ENCODE measurements around the gene TENM3. TPM values are rescaled to one million over a fixed set of nuclear protein-coding genes. Genes with fewer than 3 reads are reported as not detected.

TENM3 gene
- total RNA-seq, 1 experiment from 2014 or later: 71.0 TPM

DNA sequence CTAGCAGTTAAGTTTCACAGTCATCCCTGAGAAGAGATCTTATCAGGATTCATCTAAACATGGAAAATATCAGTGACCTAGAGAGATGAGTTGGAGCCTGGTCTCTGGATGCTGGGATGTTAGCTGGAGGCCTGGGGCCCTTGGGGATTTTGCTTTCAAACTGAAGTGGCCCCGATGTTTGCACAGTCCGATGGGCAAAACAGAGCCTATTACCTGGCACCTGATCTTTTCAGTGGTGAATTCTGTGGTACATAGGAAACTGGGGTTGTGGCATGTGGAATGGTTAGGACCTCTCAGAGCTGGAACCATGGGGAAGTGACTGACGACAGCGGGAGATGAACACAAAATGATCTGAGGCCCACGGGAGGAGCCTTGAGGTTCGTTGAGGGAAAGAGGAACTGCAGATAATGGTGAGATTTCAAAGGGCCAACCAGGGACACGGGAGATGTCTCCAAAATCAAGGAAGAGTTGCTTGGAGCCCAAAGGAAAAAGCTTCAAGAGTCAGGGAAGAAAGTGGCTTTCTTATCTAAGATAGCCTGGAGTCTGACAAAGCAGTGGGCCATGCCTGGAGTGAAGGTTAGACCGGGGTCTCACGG lies 17.8 kb upstream of the TENM3 start:
- Mint-ChIP-seq H3K27me3 (ENCODE audit: low read depth) (no peaks in the 10 kb centered on the region), H3K27ac (peak overlapping the region; percentile 22; the same call in 1 of the 2 replicates), H3K4me1 (peaks cover 30% of the 10 kb centered on the region), H3K36me3 (no peaks in the 10 kb centered on the region), H3K4me3 (no peak overlapping the region), H3K9me3 (no peaks in the 10 kb centered on the region)
- ATAC-seq (no peak), DNase-seq (ENCODE audit: low spot score) (no peak)
- CTCF ChIA-PET: no interaction called here
- TF ChIP-seq KAT7 (CRISPR knock-in tag; IDR thresholded peaks at IDR 0.05; ENCODE audit: borderline replicate concordance) (no peak), EMX1 (CRISPR knock-in tag; IDR thresholded peaks at IDR 0.05) (no peak), ZNF232 (CRISPR knock-in tag; IDR thresholded peaks at IDR 0.05) (no peak), RELA (CRISPR knock-in tag; IDR thresholded peaks at IDR 0.05; ENCODE audit: borderline replicate concordance) (no peak), TCF7 (CRISPR knock-in tag; IDR thresholded peaks at IDR 0.05; ENCODE audit: low read depth) (no peak)
- TF ChIP-seq, protein P1, sequence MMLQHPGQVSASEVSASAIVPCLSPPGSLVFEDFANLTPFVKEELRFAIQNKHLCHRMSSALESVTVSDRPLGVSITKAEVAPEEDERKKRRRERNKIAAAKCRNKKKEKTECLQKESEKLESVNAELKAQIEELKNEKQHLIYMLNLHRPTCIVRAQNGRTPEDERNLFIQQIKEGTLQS (CRISPR knock-in tag; conservative IDR thresholded peaks at IDR 0.05): no peak
- TF ChIP-seq, protein P2, sequence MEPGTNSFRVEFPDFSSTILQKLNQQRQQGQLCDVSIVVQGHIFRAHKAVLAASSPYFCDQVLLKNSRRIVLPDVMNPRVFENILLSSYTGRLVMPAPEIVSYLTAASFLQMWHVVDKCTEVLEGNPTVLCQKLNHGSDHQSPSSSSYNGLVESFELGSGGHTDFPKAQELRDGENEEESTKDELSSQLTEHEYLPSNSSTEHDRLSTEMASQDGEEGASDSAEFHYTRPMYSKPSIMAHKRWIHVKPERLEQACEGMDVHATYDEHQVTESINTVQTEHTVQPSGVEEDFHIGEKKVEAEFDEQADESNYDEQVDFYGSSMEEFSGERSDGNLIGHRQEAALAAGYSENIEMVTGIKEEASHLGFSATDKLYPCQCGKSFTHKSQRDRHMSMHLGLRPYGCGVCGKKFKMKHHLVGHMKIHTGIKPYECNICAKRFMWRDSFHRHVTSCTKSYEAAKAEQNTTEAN (CRISPR knock-in tag; IDR thresholded peaks at IDR 0.05): no peak
- POLR2A ChIA-PET: no interaction called here

DNA sequence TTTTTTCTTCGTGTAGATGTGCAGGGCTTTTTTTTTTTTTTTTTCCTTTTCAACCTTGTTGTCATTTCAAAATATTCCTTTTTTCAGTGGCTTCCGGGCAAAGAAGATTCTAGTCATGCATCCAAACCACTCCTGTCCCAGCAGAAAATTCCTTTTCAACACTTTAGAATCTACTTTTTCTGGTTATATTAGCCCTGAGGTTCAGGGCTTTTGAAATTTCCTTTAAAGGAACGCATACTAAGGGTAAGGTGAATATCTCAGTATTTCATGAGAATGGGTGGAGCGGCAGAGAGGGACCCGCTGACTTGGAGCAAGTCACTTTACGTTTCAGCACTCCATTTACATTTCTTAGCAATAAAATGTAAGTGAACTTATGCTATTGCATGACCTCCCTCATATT lies 15.6 kb upstream of the TENM3 start:
- ATAC-seq: no peak
- Mint-ChIP-seq H3K4me3 (no peak overlapping the region), H3K9me3 (no peaks in the 10 kb centered on the region), H3K36me3 (no peaks in the 10 kb centered on the region), H3K27me3 (ENCODE audit: low read depth) (no peaks in the 10 kb centered on the region), H3K4me1 (peaks cover 28% of the 10 kb centered on the region), H3K27ac (no peak overlapping the region)
- DNase-seq (ENCODE audit: low spot score): no peak
- TF ChIP-seq, protein P3, sequence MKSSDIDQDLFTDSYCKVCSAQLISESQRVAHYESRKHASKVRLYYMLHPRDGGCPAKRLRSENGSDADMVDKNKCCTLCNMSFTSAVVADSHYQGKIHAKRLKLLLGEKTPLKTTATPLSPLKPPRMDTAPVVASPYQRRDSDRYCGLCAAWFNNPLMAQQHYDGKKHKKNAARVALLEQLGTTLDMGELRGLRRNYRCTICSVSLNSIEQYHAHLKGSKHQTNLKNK (CRISPR knock-in tag; IDR thresholded peaks at IDR 0.05): no peak
- TF ChIP-seq ATF1 (CRISPR knock-in tag; IDR thresholded peaks at IDR 0.05): no peak
- TF ChIP-seq, protein P4, sequence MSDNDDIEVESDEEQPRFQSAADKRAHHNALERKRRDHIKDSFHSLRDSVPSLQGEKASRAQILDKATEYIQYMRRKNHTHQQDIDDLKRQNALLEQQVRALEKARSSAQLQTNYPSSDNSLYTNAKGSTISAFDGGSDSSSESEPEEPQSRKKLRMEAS (CRISPR knock-in tag; IDR thresholded peaks at IDR 0.05): no peak
- TF ChIP-seq, protein P5, sequence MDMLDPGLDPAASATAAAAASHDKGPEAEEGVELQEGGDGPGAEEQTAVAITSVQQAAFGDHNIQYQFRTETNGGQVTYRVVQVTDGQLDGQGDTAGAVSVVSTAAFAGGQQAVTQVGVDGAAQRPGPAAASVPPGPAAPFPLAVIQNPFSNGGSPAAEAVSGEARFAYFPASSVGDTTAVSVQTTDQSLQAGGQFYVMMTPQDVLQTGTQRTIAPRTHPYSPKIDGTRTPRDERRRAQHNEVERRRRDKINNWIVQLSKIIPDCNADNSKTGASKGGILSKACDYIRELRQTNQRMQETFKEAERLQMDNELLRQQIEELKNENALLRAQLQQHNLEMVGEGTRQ (CRISPR knock-in tag; IDR thresholded peaks at IDR 0.05): no peak
- TF ChIP-seq, protein P6, sequence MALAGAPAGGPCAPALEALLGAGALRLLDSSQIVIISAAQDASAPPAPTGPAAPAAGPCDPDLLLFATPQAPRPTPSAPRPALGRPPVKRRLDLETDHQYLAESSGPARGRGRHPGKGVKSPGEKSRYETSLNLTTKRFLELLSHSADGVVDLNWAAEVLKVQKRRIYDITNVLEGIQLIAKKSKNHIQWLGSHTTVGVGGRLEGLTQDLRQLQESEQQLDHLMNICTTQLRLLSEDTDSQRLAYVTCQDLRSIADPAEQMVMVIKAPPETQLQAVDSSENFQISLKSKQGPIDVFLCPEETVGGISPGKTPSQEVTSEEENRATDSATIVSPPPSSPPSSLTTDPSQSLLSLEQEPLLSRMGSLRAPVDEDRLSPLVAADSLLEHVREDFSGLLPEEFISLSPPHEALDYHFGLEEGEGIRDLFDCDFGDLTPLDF (CRISPR knock-in tag; IDR thresholded peaks at IDR 0.05): no peak
- TF ChIP-seq JAZF1 (CRISPR knock-in tag; IDR thresholded peaks at IDR 0.05): no peak
- no peak for TF ChIP-seq CREM (CRISPR knock-in tag; IDR thresholded peaks at IDR 0.05)
- TF ChIP-seq ELF4 (CRISPR knock-in tag; IDR thresholded peaks at IDR 0.05; ENCODE audit: low read depth): no peak
- TF ChIP-seq TP53 (CRISPR knock-in tag; IDR thresholded peaks at IDR 0.05): no peak
- TF ChIP-seq, protein P7, sequence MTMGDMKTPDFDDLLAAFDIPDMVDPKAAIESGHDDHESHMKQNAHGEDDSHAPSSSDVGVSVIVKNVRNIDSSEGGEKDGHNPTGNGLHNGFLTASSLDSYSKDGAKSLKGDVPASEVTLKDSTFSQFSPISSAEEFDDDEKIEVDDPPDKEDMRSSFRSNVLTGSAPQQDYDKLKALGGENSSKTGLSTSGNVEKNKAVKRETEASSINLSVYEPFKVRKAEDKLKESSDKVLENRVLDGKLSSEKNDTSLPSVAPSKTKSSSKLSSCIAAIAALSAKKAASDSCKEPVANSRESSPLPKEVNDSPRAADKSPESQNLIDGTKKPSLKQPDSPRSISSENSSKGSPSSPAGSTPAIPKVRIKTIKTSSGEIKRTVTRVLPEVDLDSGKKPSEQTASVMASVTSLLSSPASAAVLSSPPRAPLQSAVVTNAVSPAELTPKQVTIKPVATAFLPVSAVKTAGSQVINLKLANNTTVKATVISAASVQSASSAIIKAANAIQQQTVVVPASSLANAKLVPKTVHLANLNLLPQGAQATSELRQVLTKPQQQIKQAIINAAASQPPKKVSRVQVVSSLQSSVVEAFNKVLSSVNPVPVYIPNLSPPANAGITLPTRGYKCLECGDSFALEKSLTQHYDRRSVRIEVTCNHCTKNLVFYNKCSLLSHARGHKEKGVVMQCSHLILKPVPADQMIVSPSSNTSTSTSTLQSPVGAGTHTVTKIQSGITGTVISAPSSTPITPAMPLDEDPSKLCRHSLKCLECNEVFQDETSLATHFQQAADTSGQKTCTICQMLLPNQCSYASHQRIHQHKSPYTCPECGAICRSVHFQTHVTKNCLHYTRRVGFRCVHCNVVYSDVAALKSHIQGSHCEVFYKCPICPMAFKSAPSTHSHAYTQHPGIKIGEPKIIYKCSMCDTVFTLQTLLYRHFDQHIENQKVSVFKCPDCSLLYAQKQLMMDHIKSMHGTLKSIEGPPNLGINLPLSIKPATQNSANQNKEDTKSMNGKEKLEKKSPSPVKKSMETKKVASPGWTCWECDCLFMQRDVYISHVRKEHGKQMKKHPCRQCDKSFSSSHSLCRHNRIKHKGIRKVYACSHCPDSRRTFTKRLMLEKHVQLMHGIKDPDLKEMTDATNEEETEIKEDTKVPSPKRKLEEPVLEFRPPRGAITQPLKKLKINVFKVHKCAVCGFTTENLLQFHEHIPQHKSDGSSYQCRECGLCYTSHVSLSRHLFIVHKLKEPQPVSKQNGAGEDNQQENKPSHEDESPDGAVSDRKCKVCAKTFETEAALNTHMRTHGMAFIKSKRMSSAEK (CRISPR knock-in tag; IDR thresholded peaks at IDR 0.05; ENCODE audit: borderline replicate concordance): no peak
- no peak for TF ChIP-seq NFE2L1 (CRISPR knock-in tag; IDR thresholded peaks at IDR 0.05)
- CTCF ChIA-PET: no interaction called here
- POLR2A ChIA-PET: interaction anchor here (0.5 to 0.7 kb wide), 2 partner anchors 551 to 904 kb away, joined by 3 to 5 read pairs; no protein-coding TSS in a partner anchor
